Adrenal gland (tissue), 5 donors: ENCODE data around the gene CCDC78.
"Not testable (repeated sequence)": the region's sequence is repeated elsewhere in the genome, so short reads cannot be mapped to it uniquely, and the experiment has no call there.

Experiments used
- CTCF ChIP-seq, 6 experiments: fragments of 450-650 bp in 4 of 6; fragments of 200-600 bp in 2 of 6; sonication (generic) in 1 of 6; IDR thresholded peaks; 1 replicate in 5 of 6; 2 replicates in 1 of 6; pipeline versions ENCODE4 v1.5.1 to v1.8.0; 2016 to 2021; ENCODE audit warnings: antibody characterized with exemption in 6 of 6, mild to moderate bottlenecking in 2 of 6, moderate library complexity in 1 of 6
- POLR2A ChIP-seq, 2 donors: fragments of 450-650 bp; IDR thresholded peaks; one replicate each; pipeline ENCODE4 v1.6.1; 2017; ENCODE audit warnings: antibody characterized with exemption in 2 of 2, mild to moderate bottlenecking in 2 of 2, moderate library complexity in 1 of 2
- donor health status: DM: no; HTN: no; CAD: no.

- TF ChIP-seq POLR2A, CTCF (IDR thresholded peaks at IDR 0.05): not testable (repeated sequence)
These were observed 16.7 kb upstream of the CCDC78 start for GRCh38 chr16:742894-743293.
